Epithelial cell of esophagus (primary cell): ENCODE measurements around the gene HAGH.

ENCODE experiments used
- DNase-seq: peaks from one replicate; pipeline ENCODE4 v3.0.0; 2010; ENCODE audit warnings: low read depth
- H3K4me3 ChIP-seq: 2 replicates; pipeline ENCODE4 v1.5.1; 2011; ENCODE audit warnings: mild to moderate bottlenecking, low read length, control low read depth
- CTCF ChIP-seq: IDR thresholded peaks from 2 replicates; pipeline ENCODE4 v1.5.1; 2011; ENCODE audit warnings: low read depth, mild to moderate bottlenecking, low read length, control low read depth, inconsistent platforms; ENCODE audit not compliant: insufficient read depth; ENCODE audit errors: missing control alignments

HAGH gene

GRCh38 chr16:1863681-1864460 is 37.2 kb upstream of the HAGH start:
- no peak overlapping the region for H3K4me3 ChIP-seq
- DNase-seq, result peak; percentile 51
- TF ChIP-seq CTCF, result peak; percentile 46

DNA sequence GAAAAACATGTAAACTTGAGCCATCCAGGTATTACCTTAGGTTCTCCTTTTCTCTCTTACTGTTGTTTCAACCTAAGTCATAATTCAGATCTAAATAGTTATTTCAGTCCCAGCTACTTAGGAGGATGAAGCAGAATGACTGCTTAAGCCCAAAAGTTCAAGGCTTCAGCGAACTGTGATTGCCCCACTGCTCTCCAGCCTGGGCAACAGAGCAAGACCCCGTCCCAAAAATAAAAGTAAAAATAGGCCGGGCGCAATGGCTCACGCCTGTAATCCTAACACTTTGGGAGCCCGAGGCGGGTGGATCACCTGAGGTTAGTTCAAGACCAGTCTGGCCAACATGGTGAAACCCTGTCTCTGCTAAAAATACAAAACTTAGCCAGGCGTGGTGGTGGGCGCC is 35.8 kb upstream of the HAGH start:
- DNase-seq, result no peak
- no peak overlapping the region for H3K4me3 ChIP-seq
- TF ChIP-seq CTCF, result no peak

DNA sequence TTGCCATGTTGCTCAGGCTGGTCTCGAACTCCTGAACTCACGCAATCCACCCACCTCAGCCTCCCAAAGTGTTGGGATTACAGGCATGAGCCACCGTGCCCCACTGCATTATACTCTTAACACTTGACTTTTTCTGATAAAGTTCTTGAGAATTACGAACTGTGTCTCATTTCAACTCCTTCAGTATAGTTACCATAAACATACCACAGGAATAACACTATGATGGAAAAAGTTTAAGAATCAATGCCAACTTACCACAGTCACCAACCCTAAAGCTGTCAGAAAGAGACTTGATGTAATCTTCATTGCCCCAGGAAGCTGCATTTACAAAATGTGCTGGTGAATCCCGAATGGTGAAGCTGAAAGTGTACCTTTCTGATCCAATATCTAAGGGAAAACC is 35.1 kb upstream of the HAGH start:
- TF ChIP-seq CTCF, result no peak
- DNase-seq, result no peak
- H3K4me3 ChIP-seq, result no peak overlapping the region

DNA sequence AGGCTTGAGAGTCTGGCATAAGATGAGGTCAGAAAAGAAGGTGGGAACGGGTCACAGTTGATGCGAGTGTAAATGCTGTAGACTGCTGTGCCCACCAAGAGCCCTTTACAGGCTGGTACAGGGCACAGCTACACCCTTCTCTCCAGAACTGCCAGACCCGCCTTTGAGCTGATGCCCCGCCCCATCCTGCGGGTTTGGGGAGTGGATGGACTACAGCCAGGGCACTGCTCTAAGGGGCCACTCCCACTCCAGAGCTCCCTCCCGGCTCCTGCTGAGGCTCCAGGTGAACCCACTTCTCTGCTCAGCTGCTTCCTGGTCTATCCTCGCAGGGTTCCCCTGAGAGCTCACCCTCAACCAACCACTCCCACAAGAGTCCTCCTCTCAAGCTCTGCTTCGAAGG is 33.0 kb upstream of the HAGH start:
- DNase-seq, result no peak
- no peak for TF ChIP-seq CTCF
- no peak overlapping the region for H3K4me3 ChIP-seq

DNA sequence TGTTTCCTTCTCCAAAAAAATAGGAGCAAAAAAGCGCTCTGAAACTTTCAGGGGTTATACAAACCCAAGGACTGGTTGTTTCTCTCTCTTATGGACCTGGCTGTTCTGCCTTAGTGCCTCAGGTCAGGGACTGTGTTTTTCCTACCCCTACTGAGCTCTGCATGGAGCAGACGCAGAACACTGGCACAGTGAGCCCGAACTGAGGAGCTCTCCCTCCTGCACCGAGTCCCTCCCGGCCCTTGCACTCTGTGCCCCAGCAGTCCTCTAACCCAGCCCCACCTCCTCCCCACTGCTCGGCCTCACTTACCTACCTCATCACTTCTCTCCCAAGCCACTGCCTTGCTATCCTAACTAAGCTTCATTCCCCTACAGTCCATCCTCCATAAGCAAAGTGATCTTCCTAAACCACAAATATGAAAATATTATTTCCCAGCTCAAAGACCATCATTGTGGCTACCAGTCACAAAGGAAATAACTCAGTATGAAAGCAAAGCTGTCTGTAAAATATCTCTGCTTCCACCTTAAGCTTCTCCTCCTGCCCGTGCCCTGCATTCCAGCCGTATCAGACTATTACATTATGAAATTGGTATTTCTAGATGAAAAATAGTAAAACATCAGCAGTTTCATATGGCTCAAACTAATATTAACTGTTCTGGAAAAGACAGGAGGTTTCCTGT is 31.7 kb upstream of the HAGH start:
- no peak for DNase-seq
- no peak overlapping the region for H3K4me3 ChIP-seq
- no peak for TF ChIP-seq CTCF

DNA sequence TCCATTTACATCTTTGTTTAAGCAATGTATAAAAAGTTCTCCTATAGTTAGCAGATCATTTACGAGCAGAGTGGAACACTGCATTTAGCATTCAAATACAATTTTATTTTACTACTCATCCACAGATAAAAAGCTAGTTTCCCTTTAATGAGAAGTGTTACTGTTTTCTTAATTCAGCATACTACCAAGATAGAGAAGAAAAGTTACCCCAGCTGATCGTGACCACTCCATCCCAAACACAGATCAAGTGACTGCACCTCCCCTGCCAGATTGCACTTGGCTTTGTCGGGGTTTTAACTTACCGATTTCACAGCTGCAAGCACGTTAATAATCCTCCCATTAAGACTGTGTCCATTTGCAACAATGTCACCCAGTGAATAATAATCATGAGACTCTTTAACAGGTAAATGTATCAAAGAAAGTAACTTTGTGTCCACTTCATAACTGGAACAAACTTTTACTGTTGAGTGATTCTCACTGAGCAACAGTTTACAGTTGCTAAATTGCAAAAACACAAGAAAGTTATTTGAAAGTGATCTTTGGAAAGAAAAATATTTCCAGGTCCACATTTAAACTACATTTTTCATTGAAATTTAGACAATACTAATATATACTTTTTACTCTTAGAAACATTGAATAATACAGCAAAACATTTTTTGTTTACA is 30.9 kb upstream of the HAGH start:
- no peak for DNase-seq
- no peak for TF ChIP-seq CTCF
- no peak overlapping the region for H3K4me3 ChIP-seq
